HEK293T (cell line): ENCODE results near the gene CMTM3.

Experiments used
- ARNT ChIP-seq: fragments of 450-650 bp; IDR thresholded peaks from 2 replicates; pipeline ENCODE4 v1.6.1; 2017; ENCODE audit warnings: mild to moderate bottlenecking
- BHLHE40 ChIP-seq: fragments of 450-650 bp; IDR thresholded peaks from 2 replicates; pipeline ENCODE4 v1.6.1; 2016; ENCODE audit warnings: mild to moderate bottlenecking, moderate library complexity, borderline replicate concordance
- ELF4 ChIP-seq: fragments of 450-650 bp; IDR thresholded peaks from 2 replicates; pipeline ENCODE4 v1.6.1; 2017; ENCODE audit warnings: antibody characterized with exemption
- LEF1 ChIP-seq: fragments of 450-650 bp; IDR thresholded peaks from 2 replicates; pipeline ENCODE4 v1.6.1; 2017; ENCODE audit warnings: mild to moderate bottlenecking, borderline replicate concordance
- NFRKB ChIP-seq: fragments of 450-650 bp; IDR thresholded peaks from 2 replicates; pipeline ENCODE4 v1.6.1; 2016; ENCODE audit warnings: mild to moderate bottlenecking, moderate library complexity
- SP1 ChIP-seq: fragments of 450-650 bp; IDR thresholded peaks from 2 replicates; pipeline ENCODE4 v1.6.1; 2017
- SUZ12 ChIP-seq: fragments of 450-650 bp; IDR thresholded peaks from 2 replicates; pipeline ENCODE4 v1.6.1; 2016; ENCODE audit warnings: mild to moderate bottlenecking
- TARDBP ChIP-seq: fragments of 450-650 bp; IDR thresholded peaks from 2 replicates; pipeline ENCODE4 v1.6.1; 2016

DNA sequence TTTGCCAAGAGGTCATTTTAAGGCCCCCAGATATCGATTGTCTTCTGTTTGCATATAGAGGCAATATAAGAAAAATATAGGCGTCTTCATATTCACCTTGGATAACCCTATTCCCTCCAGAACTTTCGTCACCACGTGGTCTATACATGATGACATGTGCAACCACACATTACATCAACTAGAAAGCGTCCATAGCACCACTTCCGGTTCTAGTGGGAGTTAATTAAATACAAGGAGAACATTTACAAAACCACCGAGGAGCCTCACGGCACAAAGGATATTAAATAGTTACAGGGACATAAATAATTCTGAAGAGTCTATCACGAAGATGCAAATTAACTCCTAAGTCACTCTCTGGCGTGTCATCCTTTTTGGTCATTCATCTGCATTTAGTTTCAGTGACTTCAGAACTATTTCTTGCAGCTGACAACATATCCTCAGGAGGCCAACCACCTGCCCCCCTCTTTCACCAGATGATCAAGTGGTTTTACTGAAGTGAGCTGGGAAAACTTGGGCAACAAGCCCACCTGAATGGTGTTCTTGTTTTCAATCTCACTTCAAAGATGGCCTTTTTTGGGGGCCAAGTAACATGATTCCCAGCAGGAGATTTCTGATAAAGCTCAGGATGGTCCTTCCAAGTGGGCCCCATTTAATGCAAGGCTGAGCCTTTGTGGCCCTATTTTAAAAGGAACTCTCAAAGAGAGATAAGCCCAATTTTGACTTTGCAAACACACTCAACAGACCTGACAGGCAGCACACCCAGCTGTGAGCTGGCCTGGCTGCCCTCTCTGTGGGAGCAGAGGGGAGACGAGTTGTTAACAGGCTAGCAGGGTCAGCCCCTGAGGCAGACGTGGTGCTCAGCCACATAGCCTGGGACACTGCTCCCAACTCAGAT is 15.3 kb downstream of the CMTM3 start:
- TF ChIP-seq ELF4 = no peak
- TF ChIP-seq SUZ12 = no peak
- TF ChIP-seq TARDBP = no peak
- no peak for TF ChIP-seq LEF1
- no peak for TF ChIP-seq ARNT
- no peak for TF ChIP-seq BHLHE40
- no peak for TF ChIP-seq NFRKB
- no peak for TF ChIP-seq SP1
